Stomach (tissue), 9 donors: ENCODE data around the gene LIFR. TPM values are rescaled to one million over a fixed set of nuclear protein-coding genes. Genes with fewer than 3 reads are reported as not detected.

Experiments
- DNase-seq, 2 donors: peaks; one replicate each; pipeline versions ENCODE4 v3.0.0 to v3.0.0-alpha.2; 2013 to 2019
- H3K27ac ChIP-seq, 5 donors: fragments of 200-600 bp in 4 of 5; sonication (generic) in 4 of 5; one replicate each; pipeline ENCODE4 v1.5.1; 2013 to 2019; ENCODE audit warnings: mild to moderate bottlenecking in 1 of 5, moderate library complexity in 1 of 5
- H3K27me3 ChIP-seq, 3 donors: fragments of 200-600 bp; sonication (generic); one replicate each; pipeline ENCODE4 v1.5.1; 2017 to 2019; ENCODE audit warnings: mixed run types in 1 of 3
- H3K36me3 ChIP-seq, 4 donors: fragments of 200-600 bp; sonication (generic); 1 replicate in 3 of 4; 2 replicates in 1 of 4; pipeline ENCODE4 v1.5.1; 2016 to 2019
- H3K4me1 ChIP-seq, 4 donors: fragments of 200-600 bp; sonication (generic); one replicate each; pipeline ENCODE4 v1.5.1; 2016 to 2019
- H3K4me3 ChIP-seq, 4 donors: fragments of 200-600 bp; sonication (generic) in 3 of 4; one replicate each; pipeline ENCODE4 v1.5.1; 2016 to 2019; ENCODE audit warnings: mild to moderate bottlenecking in 1 of 4
- H3K9me3 ChIP-seq, 4 donors: fragments of 200-600 bp; sonication (generic); one replicate each; pipeline ENCODE4 v1.5.1; 2016 to 2019
- CTCF ChIP-seq, 7 experiments: fragments of 450-650 bp in 4 of 7; fragments of 200-600 bp in 3 of 7; sonication (generic) in 3 of 7; IDR thresholded peaks; one replicate each; pipeline ENCODE4 v1.5.1; 2016 to 2019; ENCODE audit warnings: antibody characterized with exemption in 7 of 7, control low read depth in 2 of 7, mild to moderate bottlenecking in 1 of 7
- EP300 ChIP-seq: sonication (generic); formaldehyde crosslinking; IDR thresholded peaks from one replicate; pipeline ENCODE4 v1.6.1; 2017; ENCODE audit warnings: antibody characterized with exemption
- POLR2A ChIP-seq, 4 donors: fragments of 450-650 bp; IDR thresholded peaks; one replicate each; pipeline ENCODE4 v1.6.1; 2016; ENCODE audit warnings: antibody characterized with exemption in 4 of 4, control low read depth in 2 of 4, mild to moderate bottlenecking in 1 of 4, moderate library complexity in 1 of 4
- POLR2AphosphoS5 ChIP-seq, 3 donors: sonication (generic); formaldehyde crosslinking; IDR thresholded peaks; one replicate each; pipeline ENCODE4 v1.6.1; 2016; ENCODE audit warnings: antibody characterized with exemption in 3 of 3
- WGBS, 5 donors: extraction: QIAGEN DNeasy Blood & Tissue Kit in 3 of 5; methylation state at CpG; one replicate each; pipeline versions ENCODE4 v1.1.5 to v1.1.7; 2013 to 2018; 5-methylcytosine and 5-hydroxymethylcytosine counted together
- intact Hi-C: fragments of 100-400 bp; cut with DNase I; formaldehyde crosslinking; loops from one replicate; pipeline ENCODE4 v1.15.1; 2023; ENCODE audit warnings: low total_unique reads
- polyA plus RNA-seq, 3 donors: library from polyadenylated mRNA; stranded (reverse); fragments of 200-250 nt; gene quantifications; one replicate each; pipeline ENCODE4 v1.2.3, GENCODE V29; 2013
- total RNA-seq, 5 donors: library from RNA; depleted of rRNA; stranded (reverse); fragments of >200 nt; gene quantifications; one replicate each; pipeline versions ENCODE4 v1.1.0 to v1.2.3, GENCODE V29; 2014 to 2016
- donor health status: healthy with polysubstance abuse.
- donor health status: Bipolar disorder and iron deficiency.
- donor health status: healthy.

LIFR gene
- total and polyA plus RNA-seq, 8 donors = 6.2 to 259 (median 45.1) TPM

DNA sequence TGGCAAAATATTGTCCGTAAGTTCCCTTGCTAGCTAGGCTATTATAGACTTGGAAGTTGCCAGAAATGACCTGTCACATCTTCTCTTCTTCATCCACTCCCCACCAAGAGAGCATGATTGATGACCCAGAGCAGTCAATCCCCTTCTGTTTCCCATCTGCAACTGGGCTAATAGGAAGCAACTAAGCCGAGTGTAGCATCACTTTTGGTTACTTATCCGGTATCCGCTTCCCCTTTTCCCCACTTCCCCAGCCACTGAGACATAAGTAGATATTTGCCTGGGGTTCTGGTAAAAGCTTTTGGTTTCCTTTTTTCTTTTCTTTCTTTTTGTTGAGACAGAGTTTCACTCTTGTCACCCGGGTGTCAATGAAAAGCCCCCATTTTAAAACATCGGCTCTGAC, 29.4 kb upstream of the LIFR start:
- no peaks in the 10 kb centered on the region for H3K27me3 ChIP-seq
- intact Hi-C loops = no loop called here
- H3K9me3 ChIP-seq = no peaks in the 10 kb centered on the region
- DNase-seq = no peak
- no peak overlapping the region for H3K27ac ChIP-seq
- no peaks in the 10 kb centered on the region for H3K36me3 ChIP-seq
- no peak overlapping the region for H3K4me3 ChIP-seq
- no peak for TF ChIP-seq POLR2A (IDR thresholded peaks at IDR 0.05)
- no peak for TF ChIP-seq CTCF (IDR thresholded peaks at IDR 0.05)
- TF ChIP-seq EP300 = no peak
- TF ChIP-seq POLR2AphosphoS5 (IDR thresholded peaks at IDR 0.05) = no peak
- H3K4me1 ChIP-seq = peaks cover 0 to 7% (median 3%) of the 10 kb centered on the region in 4 donors
- 77 to 86% (median 85%) methylated on average over 6 of the region's 6 CpGs for WGBS, 5 donors

DNA sequence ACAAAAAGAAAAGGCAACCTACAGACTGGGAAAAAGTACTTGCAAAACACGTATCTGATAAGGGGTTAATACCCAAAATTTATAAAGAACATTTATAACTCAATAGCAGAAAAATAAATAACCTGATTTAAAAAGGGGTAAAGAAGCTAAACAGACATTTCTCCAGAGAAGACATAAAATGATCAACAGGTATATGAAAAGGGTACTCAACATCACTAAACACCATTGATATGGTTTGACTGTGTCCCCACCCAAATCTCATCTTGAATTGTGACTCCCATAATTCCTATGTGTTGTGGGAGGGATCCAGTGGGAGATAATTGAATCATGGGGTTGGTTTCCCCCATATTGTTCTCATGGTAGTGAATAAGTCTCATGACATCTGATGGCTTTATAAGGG, 27.1 kb upstream of the LIFR start:
- H3K27ac ChIP-seq = no peak overlapping the region
- TF ChIP-seq POLR2AphosphoS5 (IDR thresholded peaks at IDR 0.05) = no peak
- TF ChIP-seq CTCF (IDR thresholded peaks at IDR 0.05) = no peak
- TF ChIP-seq EP300 = no peak
- no peak for TF ChIP-seq POLR2A (IDR thresholded peaks at IDR 0.05)
- 74 to 90% (median 83%) methylated on average over 1 of the region's 1 CpG for WGBS, 5 donors

DNA sequence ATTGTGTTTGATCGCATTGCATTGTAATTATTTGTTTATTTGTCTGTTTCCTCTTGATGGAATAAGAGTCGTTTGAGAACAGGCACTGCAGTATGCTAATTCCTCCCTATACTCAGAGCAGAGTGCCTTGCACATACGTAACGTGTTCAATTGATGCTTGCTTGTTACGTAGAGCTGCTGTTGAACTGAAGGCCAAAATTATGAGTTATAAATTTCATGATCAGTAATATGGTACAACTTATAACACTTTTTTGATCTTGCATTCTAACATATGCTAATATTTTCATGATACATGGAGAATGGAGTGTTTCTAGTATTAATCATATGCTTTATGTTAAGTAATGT, 26.5 kb upstream of the LIFR start:
- no peak for DNase-seq
- WGBS, 5 donors = 55 to 62% (median 56%) methylated on average over 5 of the region's 5 CpGs
- TF ChIP-seq POLR2AphosphoS5 (IDR thresholded peaks at IDR 0.05) (no peak), EP300 (no peak), POLR2A (IDR thresholded peaks at IDR 0.05) (no peak), CTCF (IDR thresholded peaks at IDR 0.05) (no peak)
- Histone ChIP-seq H3K4me1 (peaks cover 0 to 2% (median 0%) of the 10 kb centered on the region in 4 donors), H3K9me3 (no peaks in the 10 kb centered on the region), H3K4me3 (no peak overlapping the region), H3K36me3 (no peaks in the 10 kb centered on the region), H3K27ac (no peak overlapping the region), H3K27me3 (no peaks in the 10 kb centered on the region)
- intact Hi-C loops = no loop called here

More for the DNA sequence above, 27.1 kb upstream of the LIFR start:
- Histone ChIP-seq H3K4me3 (no peak overlapping the region), H3K27me3 (no peaks in the 10 kb centered on the region), H3K9me3 (no peaks in the 10 kb centered on the region), H3K36me3 (no peaks in the 10 kb centered on the region), H3K4me1 (no peaks in the 10 kb centered on the region)
- intact Hi-C loops = no loop called here
- DNase-seq = no peak

GRCh38 chr5:38582293-38582974, 26.0 kb upstream of the LIFR start:
- intact Hi-C loops = no loop called here
- H3K27me3 ChIP-seq = no peaks in the 10 kb centered on the region
- 30 to 43% (median 37%) methylated on average over 5 of the region's 5 CpGs for WGBS, 5 donors
- no peak overlapping the region for H3K4me3 ChIP-seq
- H3K27ac ChIP-seq = peak overlapping the region in 1 of 5 donors; percentile 31
- no peaks in the 10 kb centered on the region for H3K9me3 ChIP-seq
- DNase-seq = no peak
- no peak for TF ChIP-seq POLR2A (IDR thresholded peaks at IDR 0.05)
- TF ChIP-seq POLR2AphosphoS5 (IDR thresholded peaks at IDR 0.05) = no peak
- TF ChIP-seq CTCF (IDR thresholded peaks at IDR 0.05) = no peak
- TF ChIP-seq EP300 = no peak
- no peaks in the 10 kb centered on the region for H3K36me3 ChIP-seq
- H3K4me1 ChIP-seq = peaks cover 0 to 3% (median 1%) of the 10 kb centered on the region in 4 donors
